Neural progenitor cell (in vitro differentiated cells): ENCODE results near the gene RGS11. TPM values are rescaled to one million over a fixed set of nuclear protein-coding genes. Genes with fewer than 3 reads are reported as not detected.

Experiments
- DNase-seq: peaks from one replicate; pipeline ENCODE4 v3.0.0-alpha.2; 2016; ENCODE audit warnings: low spot score
- H2AFZ ChIP-seq: fragments of 200-600 bp; sonication (generic); replicated peaks from 2 replicates; pipeline ENCODE4 v1.6.1; 2016; ENCODE audit warnings: antibody characterized with exemption
- H3F3A ChIP-seq: fragments of 200-600 bp; sonication (generic); 2 replicates; pipeline ENCODE4 v1.6.1; 2016; ENCODE audit warnings: antibody characterized with exemption, low read depth
- H3K27ac ChIP-seq: fragments of 200-600 bp; sonication (generic); 2 replicates; pipeline ENCODE4 v1.5.1; 2016; ENCODE audit warnings: mild to moderate bottlenecking
- H3K27me3 ChIP-seq: fragments of 200-600 bp; sonication (generic); 2 replicates; pipeline ENCODE4 v1.6.1; 2016; ENCODE audit warnings: mild to moderate bottlenecking, moderate library complexity
- H3K36me3 ChIP-seq: fragments of 200-600 bp; sonication (generic); 2 replicates; pipeline ENCODE4 v1.5.1; 2016
- H3K4me1 ChIP-seq: fragments of 200-600 bp; sonication (generic); 2 replicates; pipeline ENCODE4 v1.6.1; 2016; ENCODE audit warnings: mixed run types
- H3K4me2 ChIP-seq: fragments of 200-600 bp; sonication (generic); 2 replicates; pipeline ENCODE4 v1.6.1; 2016
- H3K4me3 ChIP-seq: fragments of 200-600 bp; sonication (generic); 2 replicates; pipeline ENCODE4 v1.5.1; 2016
- H3K79me2 ChIP-seq: fragments of 200-600 bp; sonication (generic); 2 replicates; pipeline ENCODE4 v1.6.1; 2016; ENCODE audit warnings: low read depth
- H3K9ac ChIP-seq: fragments of 200-600 bp; sonication (generic); 2 replicates; pipeline ENCODE4 v1.6.1; 2016
- H3K9me3 ChIP-seq: fragments of 200-600 bp; sonication (generic); 2 replicates; pipeline ENCODE4 v1.5.1; 2016; ENCODE audit warnings: low read depth
- H4K20me1 ChIP-seq: fragments of 200-600 bp; sonication (generic); 2 replicates; pipeline ENCODE4 v1.6.1; 2016; ENCODE audit warnings: low read depth
- H3K27ac Mint-ChIP-seq: 3 replicates; pipeline ENCODE4 v1.8.0; 2021; ENCODE audit warnings: mixed read lengths
- H3K27me3 Mint-ChIP-seq: 2 replicates; pipeline ENCODE4 v1.8.0; 2022; ENCODE audit warnings: low read depth, mild to moderate bottlenecking, inconsistent platforms, moderate library complexity, mixed read lengths; ENCODE audit not compliant: insufficient read depth
- H3K36me3 Mint-ChIP-seq: 3 replicates; pipeline ENCODE4 v1.8.0; 2021; ENCODE audit warnings: mixed read lengths
- H3K4me1 Mint-ChIP-seq: 3 replicates; pipeline ENCODE4 v1.8.0; 2021; ENCODE audit warnings: mixed read lengths
- H3K4me3 Mint-ChIP-seq: 3 replicates; pipeline ENCODE4 v1.8.0; 2021; ENCODE audit warnings: mild to moderate bottlenecking, moderate library complexity, mixed read lengths
- H3K9me3 Mint-ChIP-seq: 3 replicates; pipeline ENCODE4 v1.8.0; 2020; ENCODE audit warnings: mixed read lengths
- EZH2 ChIP-seq: fragments of 200-600 bp; sonication (generic); IDR thresholded peaks from 2 replicates; pipeline ENCODE4 v1.6.1; 2017; ENCODE audit warnings: antibody characterized with exemption, mild to moderate bottlenecking, moderate library complexity
- EZH2phosphoT487 ChIP-seq: fragments of 200-600 bp; sonication (generic); IDR thresholded peaks from 2 replicates; pipeline ENCODE4 v1.6.1; 2017; ENCODE audit warnings: antibody characterized with exemption
- total RNA-seq: library from RNA; depleted of rRNA; stranded (reverse); fragments of >200 nt; gene quantifications from 2 replicates; pipeline ENCODE4 v1.2.3, GENCODE V29; 2015; ENCODE audit warnings: low replicate concordance
- TF ChIP-seq, protein P1 (sequence below): fragments of 200-600 bp; sonication (generic); IDR thresholded peaks from 2 replicates; pipeline ENCODE4 v1.5.1; 2017; ENCODE audit warnings: antibody characterized with exemption, mild to moderate bottlenecking

The RGS11 gene
- total RNA-seq, 1 donor from 2014 or later: 0.52 TPM

- H3K36me3 Mint-ChIP-seq: peaks cover 4% of the 10 kb centered on the region
- Histone ChIP-seq H3K4me2 (no peak overlapping the region), H4K20me1 (peaks cover 11% of the 10 kb centered on the region), H3F3A (peaks cover 18% of the 10 kb centered on the region), H3K4me1 (peaks cover 11% of the 10 kb centered on the region), H3K9ac (no peak overlapping the region), H3K27ac (no peak overlapping the region), H3K36me3 (no peaks in the 10 kb centered on the region), H3K9me3 (no peaks in the 10 kb centered on the region), H3K4me3 (no peak overlapping the region), H3K79me2 (no peaks in the 10 kb centered on the region), H2AFZ (no peak overlapping the region), H3K27me3 (peaks cover 56% of the 10 kb centered on the region)
- peaks cover 3% of the 10 kb centered on the region for H3K9me3 Mint-ChIP-seq
- TF ChIP-seq EZH2: no peak
- no peak for TF ChIP-seq EZH2phosphoT487
- TF ChIP-seq, protein P1, sequence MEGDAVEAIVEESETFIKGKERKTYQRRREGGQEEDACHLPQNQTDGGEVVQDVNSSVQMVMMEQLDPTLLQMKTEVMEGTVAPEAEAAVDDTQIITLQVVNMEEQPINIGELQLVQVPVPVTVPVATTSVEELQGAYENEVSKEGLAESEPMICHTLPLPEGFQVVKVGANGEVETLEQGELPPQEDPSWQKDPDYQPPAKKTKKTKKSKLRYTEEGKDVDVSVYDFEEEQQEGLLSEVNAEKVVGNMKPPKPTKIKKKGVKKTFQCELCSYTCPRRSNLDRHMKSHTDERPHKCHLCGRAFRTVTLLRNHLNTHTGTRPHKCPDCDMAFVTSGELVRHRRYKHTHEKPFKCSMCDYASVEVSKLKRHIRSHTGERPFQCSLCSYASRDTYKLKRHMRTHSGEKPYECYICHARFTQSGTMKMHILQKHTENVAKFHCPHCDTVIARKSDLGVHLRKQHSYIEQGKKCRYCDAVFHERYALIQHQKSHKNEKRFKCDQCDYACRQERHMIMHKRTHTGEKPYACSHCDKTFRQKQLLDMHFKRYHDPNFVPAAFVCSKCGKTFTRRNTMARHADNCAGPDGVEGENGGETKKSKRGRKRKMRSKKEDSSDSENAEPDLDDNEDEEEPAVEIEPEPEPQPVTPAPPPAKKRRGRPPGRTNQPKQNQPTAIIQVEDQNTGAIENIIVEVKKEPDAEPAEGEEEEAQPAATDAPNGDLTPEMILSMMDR: no peak
- no peak for DNase-seq
- peaks cover 17% of the 10 kb centered on the region for H3K27me3 Mint-ChIP-seq
- H3K27ac Mint-ChIP-seq: no peak overlapping the region
- H3K4me1 Mint-ChIP-seq: peaks cover 3% of the 10 kb centered on the region
- no peak overlapping the region for H3K4me3 Mint-ChIP-seq
Observed at GRCh38 chr16:281660-282255, 6.0 kb upstream of the RGS11 start.

DNA sequence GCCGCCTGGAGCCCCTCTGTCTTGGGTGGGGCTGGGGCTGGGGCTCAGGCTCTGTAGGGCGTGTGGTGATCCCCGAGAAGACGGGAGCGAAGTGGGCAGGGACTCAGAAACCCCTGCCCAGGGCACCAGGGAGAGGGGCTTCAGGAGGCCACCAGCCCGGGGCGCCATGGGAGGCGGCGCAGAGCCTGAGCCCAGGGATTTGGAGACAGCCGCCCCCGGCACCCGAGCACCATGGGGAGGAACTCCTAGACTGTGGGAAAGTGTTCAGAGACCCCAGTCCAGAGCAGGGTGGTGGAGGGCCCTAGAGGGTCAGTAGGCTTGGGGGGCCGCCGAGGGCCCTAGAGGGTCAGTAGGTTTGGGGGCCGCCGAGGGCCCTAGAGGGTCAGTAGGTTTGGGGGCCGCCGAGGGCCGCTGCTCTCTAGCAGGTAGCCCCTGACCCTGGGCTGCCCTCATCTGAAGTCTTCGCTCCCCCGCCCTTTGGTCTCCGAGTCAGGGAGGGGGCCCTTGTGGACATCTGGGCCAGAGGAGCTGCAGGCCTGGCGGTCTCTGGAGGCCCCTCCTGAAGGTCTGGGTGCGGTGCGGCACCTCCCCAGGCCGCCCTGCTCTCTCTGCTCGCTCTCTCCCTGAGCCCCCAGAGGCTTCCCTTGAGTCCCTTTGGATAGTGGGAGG lies 5.4 kb upstream of the RGS11 start:
- no peaks in the 10 kb centered on the region for H3K36me3 ChIP-seq
- no peaks in the 10 kb centered on the region for H3K79me2 ChIP-seq
- H3K4me1 ChIP-seq: peaks cover 11% of the 10 kb centered on the region
- Mint-ChIP-seq H3K9me3 (no peaks in the 10 kb centered on the region), H3K27ac (no peak overlapping the region), H3K36me3 (no peaks in the 10 kb centered on the region), H3K4me1 (peaks cover 3% of the 10 kb centered on the region), H3K27me3 (peaks cover 19% of the 10 kb centered on the region), H3K4me3 (peak overlapping the region; percentile 64)
- no peaks in the 10 kb centered on the region for H3K9me3 ChIP-seq
- no peak overlapping the region for H3K9ac ChIP-seq
- peak overlapping the region; percentile 72 for H3K4me3 ChIP-seq
- peaks cover 62% of the 10 kb centered on the region for H3K27me3 ChIP-seq
- H3K27ac ChIP-seq: no peak overlapping the region
- H2AFZ ChIP-seq: peak overlapping the region; percentile 89
- peaks cover 18% of the 10 kb centered on the region for H3F3A ChIP-seq
- peak overlapping the region; percentile 99 for H3K4me2 ChIP-seq
- peak; percentile 32 for DNase-seq
- H4K20me1 ChIP-seq: peaks cover 11% of the 10 kb centered on the region
- TF ChIP-seq EZH2phosphoT487 (no peak), EZH2 (no peak)
- TF ChIP-seq, protein P1: no peak

DNA sequence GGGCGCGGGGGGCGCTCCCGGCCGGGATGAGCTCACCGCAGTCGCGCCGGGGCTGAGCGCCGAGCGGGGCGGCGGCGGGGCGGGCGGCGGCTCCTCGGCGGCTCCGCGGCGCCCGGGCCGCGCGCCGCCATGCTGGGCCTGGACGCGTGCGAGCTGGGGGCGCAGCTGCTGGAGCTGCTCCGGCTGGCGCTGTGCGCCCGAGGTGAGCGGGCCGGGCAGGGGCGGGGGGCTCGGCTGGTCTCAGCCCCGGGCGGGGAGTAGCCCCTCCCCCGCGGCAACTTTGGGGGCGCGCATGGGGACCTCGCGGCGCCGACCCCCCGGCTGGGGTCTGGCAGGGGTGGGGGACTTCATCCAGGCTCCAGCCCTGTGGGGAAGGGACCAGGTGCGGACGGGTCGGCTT lies 4.8 kb upstream of the RGS11 start, which contains the start of gene ARHGDIG:
ARHGDIG (plus strand) TSS at position 40 of the 400 bp plus-strand sequence; CDS start at position 130, 90 bp downstream.
- H2AFZ ChIP-seq: peak within 1 kb of the TSS; percentile 89
- H3K27ac Mint-ChIP-seq: no peak within 1 kb of the TSS
- H3K79me2 ChIP-seq: no peaks in the 10 kb centered on the region
- peak within 1 kb of the TSS; percentile 64 for H3K4me3 Mint-ChIP-seq
- peaks cover 11% of the 10 kb centered on the region for H3K4me1 ChIP-seq
- TF ChIP-seq EZH2 (peak; percentile 53), EZH2phosphoT487 (no peak)
- H3K27me3 Mint-ChIP-seq: peaks cover 20% of the 10 kb centered on the region
- H3K9me3 ChIP-seq: no peaks in the 10 kb centered on the region
- peak within 1 kb of the TSS; percentile 72 for H3K4me3 ChIP-seq
- H3K27ac ChIP-seq: no peak within 1 kb of the TSS
- H3K4me2 ChIP-seq: peak within 1 kb of the TSS; percentile 99
- H3K36me3 Mint-ChIP-seq: no peaks in the 10 kb centered on the region
- H3K36me3 ChIP-seq: no peaks in the 10 kb centered on the region
- H3F3A ChIP-seq: peaks cover 18% of the 10 kb centered on the region
- H4K20me1 ChIP-seq: peaks cover 11% of the 10 kb centered on the region
- H3K27me3 ChIP-seq: peaks cover 68% of the 10 kb centered on the region
- H3K9me3 Mint-ChIP-seq: no peaks in the 10 kb centered on the region
- H3K9ac ChIP-seq: no peak within 1 kb of the TSS
- DNase-seq: peak; percentile 71
- peaks cover 3% of the 10 kb centered on the region for H3K4me1 Mint-ChIP-seq
